Lower leg skin (tissue), 3 donors: ENCODE data around the gene TRMT1.

Source experiments
- CTCF ChIP-seq, 3 donors: fragments of 450-650 bp; IDR thresholded peaks; one replicate each; pipeline ENCODE4 v1.5.1; 2016; ENCODE audit warnings: antibody characterized with exemption in 3 of 3, mild to moderate bottlenecking in 3 of 3, moderate library complexity in 2 of 3
- POLR2A ChIP-seq, 2 donors: fragments of 450-650 bp; IDR thresholded peaks; one replicate each; pipeline ENCODE4 v1.6.1; 2016 to 2017; ENCODE audit warnings: antibody characterized with exemption in 2 of 2, mild to moderate bottlenecking in 1 of 2, moderate library complexity in 1 of 2

GRCh38 chr19:13097463-13098258 lies 18.9 kb downstream of the TRMT1 start:
- TF ChIP-seq CTCF (IDR thresholded peaks at IDR 0.05) (no peak), POLR2A (IDR thresholded peaks at IDR 0.05) (no peak)
